Neural cell (in vitro differentiated cells): ENCODE data around the gene VSIG10. TPM values are rescaled to one million over a fixed set of nuclear protein-coding genes. Genes with fewer than 3 reads are reported as not detected.
A peak's percentile ranks its signal among the peaks of the same experiment; 100 is the strongest.

Source experiments
- H2AFZ ChIP-seq: fragments of 200-600, 300-800 bp; sonication (generic), shearing (Covaris generic); 2 replicates; pipeline ENCODE4 v1.6.0; 2014; ENCODE audit warnings: low read depth, mild to moderate bottlenecking, antibody characterized with exemption, low read length, moderate library complexity
- H3F3A ChIP-seq: fragments of 200-600 bp; shearing (Covaris generic); 2 replicates; pipeline ENCODE4 v1.6.1; 2016; ENCODE audit warnings: mild to moderate bottlenecking, moderate library complexity, mixed read lengths, antibody characterized with exemption, low read length; ENCODE audit not compliant: insufficient read depth, poor library complexity, severe bottlenecking
- H3K27ac ChIP-seq: fragments of 200-600, 300-800 bp; sonication (generic), shearing (Covaris generic); 2 replicates; pipeline ENCODE4 v1.5.1; 2014; ENCODE audit warnings: mild to moderate bottlenecking, low read length, moderate library complexity
- H3K27me3 ChIP-seq: fragments of 300-800, 200-600 bp; sonication (generic), shearing (Covaris generic); 2 replicates; pipeline ENCODE4 v1.6.0; 2014; ENCODE audit warnings: mild to moderate bottlenecking, low read depth, low read length, moderate library complexity; ENCODE audit not compliant: insufficient read depth
- H3K36me3 ChIP-seq: fragments of 300-800, 200-600 bp; sonication (generic), shearing (Covaris generic); 2 replicates; pipeline ENCODE4 v1.5.1; 2014; ENCODE audit warnings: mild to moderate bottlenecking, antibody characterized with exemption, low read length, moderate library complexity; ENCODE audit not compliant: insufficient read depth
- H3K4me2 ChIP-seq: fragments of 300-800, 200-600 bp; sonication (generic), shearing (Covaris generic); 2 replicates; pipeline ENCODE4 v1.6.0; 2014; ENCODE audit warnings: mild to moderate bottlenecking, low read length
- H3K4me3 ChIP-seq: fragments of 300-800, 200-600 bp; sonication (generic), shearing (Covaris generic); 2 replicates; pipeline ENCODE4 v1.5.1; 2014; ENCODE audit warnings: mild to moderate bottlenecking, low read length, moderate library complexity
- H3K79me2 ChIP-seq: fragments of 200-600 bp; shearing (Covaris generic); replicated peaks from 2 replicates; pipeline ENCODE4 v1.6.0; 2014; ENCODE audit warnings: mild to moderate bottlenecking, low read length, moderate library complexity; ENCODE audit not compliant: insufficient read depth
- H3K9ac ChIP-seq: fragments of 300-800, 200-600 bp; sonication (generic), shearing (Covaris generic); 2 replicates; pipeline ENCODE4 v1.6.1; 2016; ENCODE audit warnings: mild to moderate bottlenecking, low read length, mixed read lengths
- H3K9me2 ChIP-seq: fragments of 200-600 bp; shearing (Covaris generic); 2 replicates; pipeline ENCODE4 v1.6.1; 2016; ENCODE audit warnings: mild to moderate bottlenecking, low read length, mixed read lengths; ENCODE audit not compliant: insufficient read depth
- H3K9me3 ChIP-seq: fragments of 200-600, 300-800 bp; sonication (generic), shearing (Covaris generic); 2 replicates; pipeline ENCODE4 v1.6.1; 2016; ENCODE audit warnings: mild to moderate bottlenecking, mixed run types, low read length, moderate library complexity, mixed read lengths
- H4K20me1 ChIP-seq: fragments of 200-600 bp; shearing (Covaris generic); 2 replicates; pipeline ENCODE4 v1.6.1; 2016; ENCODE audit warnings: mild to moderate bottlenecking, mixed run types; ENCODE audit not compliant: insufficient read depth
- CTCF ChIP-seq: fragments of 450-650 bp; IDR thresholded peaks from 2 replicates; pipeline ENCODE4 v1.5.1; 2014; ENCODE audit warnings: antibody characterized with exemption, mild to moderate bottlenecking, moderate library complexity; ENCODE audit not compliant: poor library complexity, severe bottlenecking
- EP300 ChIP-seq: fragments of 450-650 bp; conservative IDR thresholded peaks from 2 replicates; pipeline ENCODE4 v1.6.1; 2014; ENCODE audit warnings: antibody characterized with exemption, mild to moderate bottlenecking, moderate library complexity; ENCODE audit not compliant: poor library complexity, severe bottlenecking
- MXI1 ChIP-seq: fragments of 450-650 bp; conservative IDR thresholded peaks from 2 replicates; pipeline ENCODE4 v1.6.1; 2014; ENCODE audit warnings: antibody characterized with exemption, mild to moderate bottlenecking; ENCODE audit not compliant: poor library complexity, severe bottlenecking
- POLR2AphosphoS5 ChIP-seq: IDR thresholded peaks from 2 replicates; pipeline ENCODE4 v1.6.1; 2012
- RAD21 ChIP-seq: fragments of 450-650 bp; conservative IDR thresholded peaks from 2 replicates; pipeline ENCODE4 v1.6.1; 2014; ENCODE audit warnings: antibody characterized with exemption, mild to moderate bottlenecking, moderate library complexity
- REST ChIP-seq: IDR thresholded peaks from 2 replicates; pipeline ENCODE4 v1.6.1; 2012; ENCODE audit warnings: borderline replicate concordance
- SMC3 ChIP-seq: fragments of 450-650 bp; conservative IDR thresholded peaks from 2 replicates; pipeline ENCODE4 v1.6.1; 2014; ENCODE audit warnings: antibody characterized with exemption, mild to moderate bottlenecking, moderate library complexity; ENCODE audit not compliant: poor library complexity
- TAF1 ChIP-seq: IDR thresholded peaks from 2 replicates; pipeline ENCODE4 v1.6.1; 2012; ENCODE audit warnings: low read depth
- polyA plus RNA-seq: library from polyadenylated mRNA; depleted of rRNA; stranded (reverse); fragments of >200 nt; gene quantifications from 2 replicates; pipeline ENCODE4 v1.2.3, GENCODE V29; 2014

VSIG10 gene
- polyA plus RNA-seq, 1 donor from 2014 or later = 2.0 TPM

- no peaks in the 10 kb centered on the region for H4K20me1 ChIP-seq
- H2AFZ ChIP-seq = no peak overlapping the region
- no peaks in the 10 kb centered on the region for H3K27me3 ChIP-seq
- peaks cover 29% of the 10 kb centered on the region for H3K79me2 ChIP-seq
- no peak overlapping the region for H3K4me2 ChIP-seq
- H3K27ac ChIP-seq = no peak overlapping the region
- no peaks in the 10 kb centered on the region for H3F3A ChIP-seq
- no peak overlapping the region for H3K9ac ChIP-seq
- H3K9me2 ChIP-seq = no peaks in the 10 kb centered on the region
- H3K4me3 ChIP-seq = no peak overlapping the region
- no peak for TF ChIP-seq TAF1
- no peaks in the 10 kb centered on the region for H3K9me3 ChIP-seq
- no peaks in the 10 kb centered on the region for H3K36me3 ChIP-seq
Measured at GRCh38 chr12:118055865-118056773, 47.7 kb downstream of the VSIG10 start.

GRCh38 chr12:118055144-118055557 lies 48.7 kb downstream of the VSIG10 start:
- TF ChIP-seq TAF1 (no peak), SMC3 (no peak), RAD21 (no peak), EP300 (no peak), MXI1 (no peak), REST (no peak), CTCF (peak; percentile 62), POLR2AphosphoS5 (no peak)
- Histone ChIP-seq H3F3A (no peaks in the 10 kb centered on the region), H3K9me2 (no peaks in the 10 kb centered on the region), H3K9me3 (no peaks in the 10 kb centered on the region), H3K4me2 (no peak overlapping the region), H3K36me3 (no peaks in the 10 kb centered on the region), H2AFZ (no peak overlapping the region), H3K27me3 (no peaks in the 10 kb centered on the region), H4K20me1 (no peaks in the 10 kb centered on the region), H3K9ac (no peak overlapping the region), H3K79me2 (peaks cover 29% of the 10 kb centered on the region), H3K27ac (no peak overlapping the region), H3K4me3 (no peak overlapping the region)
